Left renal pelvis (tissue), 4 donors: ENCODE results near the gene PFN3. TPM values are rescaled to one million over a fixed set of nuclear protein-coding genes. Genes with fewer than 3 reads are reported as not detected.
"Not testable (repeated sequence)": the region's sequence is repeated elsewhere in the genome, so short reads cannot be mapped to it uniquely, and the experiment has no call there.

Experiments
- DNase-seq, 4 donors: peaks; one replicate each; pipeline ENCODE4 v3.0.0-alpha.2; 2013; ENCODE audit warnings: low read depth in 4 of 4, low spot score in 3 of 4
- polyA plus RNA-seq, 4 donors: library from polyadenylated mRNA; unstranded; fragments of 120-200 nt; gene quantifications; one replicate each; pipeline ENCODE4 v1.2.1, GENCODE V29; 2013; ENCODE audit not compliant: insufficient read length in 4 of 4

Gene PFN3
- polyA plus RNA-seq, 4 donors, result 0.26 to 2.6 (median 1.5) TPM; not detected in 1

- DNase-seq, result no peak
Observed at GRCh38 chr5:177364159-177364962, 36.1 kb downstream of the PFN3 start.

- no peak for DNase-seq
Observed at GRCh38 chr5:177363565-177363964, 36.9 kb downstream of the PFN3 start.

GRCh38 chr5:177362610-177363507 lies 37.6 kb downstream of the PFN3 start:
- DNase-seq, result peak in 2 of 4 donors; percentile 44 to 46

GRCh38 chr5:177362292-177362609 lies 38.2 kb downstream of the PFN3 start:
- DNase-seq, result no peak

GRCh38 chr5:177361418-177362291 lies 38.8 kb downstream of the PFN3 start:
- no peak for DNase-seq

GRCh38 chr5:177360740-177361139 lies 39.7 kb downstream of the PFN3 start:
- DNase-seq, result not testable (repeated sequence)

GRCh38 chr5:177359860-177360259 lies 40.6 kb downstream of the PFN3 start:
- no peak for DNase-seq

GRCh38 chr5:177359451-177359851 lies 41.0 kb downstream of the PFN3 start:
- DNase-seq, result no peak

- DNase-seq, result no peak
Observed at GRCh38 chr5:177358370-177358819, 42.1 kb downstream of the PFN3 start.

GRCh38 chr5:177357459-177358351 lies 42.8 kb downstream of the PFN3 start, which contains the start of gene RGS14:
Gene RGS14, plus strand, starts transcription at chr5:177357924. Its CDS starts 101 bp downstream, at chr5:177358025.
- no peak for DNase-seq

- DNase-seq, result no peak
Observed at GRCh38 chr5:177357146-177357458, 43.4 kb downstream of the PFN3 start.

- DNase-seq, result no peak
Observed at GRCh38 chr5:177356746-177357145, 43.7 kb downstream of the PFN3 start.

GRCh38 chr5:177355868-177356168 lies 44.6 kb downstream of the PFN3 start:
- DNase-seq, result no peak

- no peak for DNase-seq
Observed at GRCh38 chr5:177355162-177355867, 45.1 kb downstream of the PFN3 start.

GRCh38 chr5:177354711-177355110 lies 45.8 kb downstream of the PFN3 start:
- no peak for DNase-seq

- no peak for DNase-seq
Observed at GRCh38 chr5:177354256-177354655, 46.2 kb downstream of the PFN3 start.

- no peak for DNase-seq
Observed at GRCh38 chr5:177353093-177353492, 47.4 kb downstream of the PFN3 start.

GRCh38 chr5:177351392-177352329 lies 48.8 kb downstream of the PFN3 start, which contains the start of gene LMAN2:
Gene LMAN2, minus strand, starts transcription at chr5:177351668. Its CDS starts 21 bp downstream, at chr5:177351647.
- peak; percentile 89 to 94 (median 92) for DNase-seq
